NB4 (cell line): ENCODE results near the gene NAA80.

Experiments
- DNase-seq: peaks from one replicate; pipeline ENCODE4 v3.0.0; 2010; ENCODE audit warnings: low read depth
- H3K4me3 ChIP-seq: one replicate; pipeline ENCODE4 v1.5.1; 2011; ENCODE audit warnings: mild to moderate bottlenecking, low read depth, low read length, moderate library complexity
- MYC ChIP-seq: IDR thresholded peaks from 2 replicates; pipeline ENCODE4 v1.6.1; 2011; ENCODE audit warnings: low read depth, low read length
- POLR2A ChIP-seq: IDR thresholded peaks from 2 replicates; pipeline ENCODE4 v1.6.1; 2011; ENCODE audit warnings: mild to moderate bottlenecking; ENCODE audit not compliant: insufficient read length; ENCODE audit errors: extremely low read depth
- TF ChIP-seq, protein P1 (sequence below): IDR thresholded peaks from 2 replicates; pipeline ENCODE4 v1.6.1; 2011; ENCODE audit warnings: low read depth, low read length
- TF ChIP-seq, protein P2 (sequence below): IDR thresholded peaks from one replicate; pipeline ENCODE4 v1.5.1; 2012; ENCODE audit warnings: low read depth, low read length

NAA80 gene

DNA sequence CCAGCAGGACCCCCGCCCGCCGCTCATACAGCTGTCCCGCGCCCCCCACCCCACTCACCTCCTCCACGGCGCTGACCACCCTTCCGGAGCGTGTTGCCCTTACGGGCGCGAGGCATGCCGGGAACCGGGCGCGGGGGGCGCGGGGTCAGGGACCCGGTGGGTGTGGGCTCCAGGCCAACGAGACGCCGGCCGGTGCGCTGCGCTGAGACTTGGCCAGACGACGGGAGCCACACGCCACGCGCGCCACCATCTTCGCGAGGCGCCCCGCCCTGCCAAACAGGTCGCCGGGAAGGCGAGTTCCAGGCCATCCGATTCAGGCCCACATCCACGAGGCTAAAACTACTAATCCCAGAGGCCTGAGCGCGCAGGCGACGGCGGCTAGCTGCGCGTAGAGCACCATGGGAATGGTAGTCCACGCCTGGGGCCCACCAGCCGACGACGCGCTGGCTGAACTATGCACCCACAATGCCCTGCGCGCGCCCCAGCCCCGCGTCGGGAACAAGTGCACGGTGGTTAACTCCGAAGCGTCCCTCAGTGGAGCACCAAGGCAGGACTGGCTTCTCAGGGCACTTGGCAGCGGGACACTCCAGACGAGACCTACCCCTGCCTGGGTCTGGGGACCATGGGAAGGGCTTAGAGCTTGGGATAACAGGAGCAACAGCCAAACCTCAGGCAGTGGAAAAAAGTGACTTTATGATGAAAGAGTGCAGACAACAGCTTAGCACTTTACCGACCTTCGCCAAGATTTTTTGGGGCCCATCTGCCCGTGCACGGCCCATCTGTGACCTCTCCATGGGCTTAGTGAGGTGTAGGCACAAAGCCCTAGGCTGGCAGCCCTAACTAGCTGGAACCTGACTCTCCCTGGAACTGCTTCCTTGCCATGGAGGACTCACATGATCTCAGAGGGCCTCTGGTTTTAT, 6.8 kb downstream of the NAA80 start, which contains the start of gene IFRD2:
Gene IFRD2, minus strand, starts transcription at position 271 of the 920 bp plus-strand sequence. Its CDS starts 155 bp downstream, at position 116.
- peak within 1 kb of the TSS; percentile 98 for H3K4me3 ChIP-seq
- DNase-seq, result peak; percentile 99
- TF ChIP-seq POLR2A (peak; percentile 62), MYC (peak; percentile 96)
- TF ChIP-seq, protein P1, sequence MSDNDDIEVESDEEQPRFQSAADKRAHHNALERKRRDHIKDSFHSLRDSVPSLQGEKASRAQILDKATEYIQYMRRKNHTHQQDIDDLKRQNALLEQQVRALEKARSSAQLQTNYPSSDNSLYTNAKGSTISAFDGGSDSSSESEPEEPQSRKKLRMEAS, result peak; percentile 88
- TF ChIP-seq, protein P2, sequence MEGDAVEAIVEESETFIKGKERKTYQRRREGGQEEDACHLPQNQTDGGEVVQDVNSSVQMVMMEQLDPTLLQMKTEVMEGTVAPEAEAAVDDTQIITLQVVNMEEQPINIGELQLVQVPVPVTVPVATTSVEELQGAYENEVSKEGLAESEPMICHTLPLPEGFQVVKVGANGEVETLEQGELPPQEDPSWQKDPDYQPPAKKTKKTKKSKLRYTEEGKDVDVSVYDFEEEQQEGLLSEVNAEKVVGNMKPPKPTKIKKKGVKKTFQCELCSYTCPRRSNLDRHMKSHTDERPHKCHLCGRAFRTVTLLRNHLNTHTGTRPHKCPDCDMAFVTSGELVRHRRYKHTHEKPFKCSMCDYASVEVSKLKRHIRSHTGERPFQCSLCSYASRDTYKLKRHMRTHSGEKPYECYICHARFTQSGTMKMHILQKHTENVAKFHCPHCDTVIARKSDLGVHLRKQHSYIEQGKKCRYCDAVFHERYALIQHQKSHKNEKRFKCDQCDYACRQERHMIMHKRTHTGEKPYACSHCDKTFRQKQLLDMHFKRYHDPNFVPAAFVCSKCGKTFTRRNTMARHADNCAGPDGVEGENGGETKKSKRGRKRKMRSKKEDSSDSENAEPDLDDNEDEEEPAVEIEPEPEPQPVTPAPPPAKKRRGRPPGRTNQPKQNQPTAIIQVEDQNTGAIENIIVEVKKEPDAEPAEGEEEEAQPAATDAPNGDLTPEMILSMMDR, result no peak

DNA sequence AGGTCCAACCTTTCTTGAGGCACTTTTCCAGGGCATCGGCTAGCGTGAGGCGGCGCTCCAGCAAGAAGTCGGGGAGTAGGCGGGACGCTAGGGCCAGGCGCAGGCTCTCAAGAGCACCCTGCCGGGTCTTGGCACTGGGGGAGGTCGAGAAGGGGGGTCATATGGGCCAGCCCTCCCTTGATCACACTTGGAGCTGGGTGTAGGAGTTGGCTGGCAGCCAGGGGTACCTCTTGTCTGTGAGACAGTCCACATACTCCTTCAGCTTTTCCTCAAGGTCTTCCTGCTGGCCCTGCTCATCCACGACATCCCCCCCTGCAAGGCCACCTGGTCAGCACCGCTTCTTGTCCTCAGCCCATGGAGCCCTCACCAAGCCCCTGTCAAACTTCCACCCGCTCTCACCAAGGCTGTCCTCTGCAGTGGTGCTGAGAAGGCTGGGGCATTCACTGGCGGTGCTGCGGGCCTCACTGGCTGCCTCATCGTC, 9.0 kb downstream of the NAA80 start:
- TF ChIP-seq POLR2A (no peak), MYC (no peak)
- TF ChIP-seq, protein P2, result no peak
- TF ChIP-seq, protein P1, result no peak
- DNase-seq, result no peak
- no peak overlapping the region for H3K4me3 ChIP-seq

DNA sequence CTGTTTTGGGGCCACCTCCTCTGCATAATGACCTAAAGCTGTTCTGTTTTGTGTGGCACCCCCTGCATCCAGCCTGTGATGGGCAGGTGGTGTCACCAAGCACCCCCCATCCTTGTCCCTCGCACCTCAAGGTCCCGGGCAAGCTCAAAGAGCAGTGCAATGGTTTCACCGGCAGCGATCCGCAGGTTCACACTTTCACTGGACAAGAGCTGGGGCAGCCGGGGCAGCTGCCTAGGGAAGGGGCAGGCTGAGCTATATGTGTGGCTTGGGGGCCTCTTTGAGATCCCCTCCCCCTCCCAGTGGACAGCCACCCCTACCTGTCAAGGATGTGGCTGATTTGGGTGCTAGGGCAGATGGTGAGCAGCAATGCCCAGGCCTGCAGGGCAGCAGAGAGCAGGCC, 10.1 kb downstream of the NAA80 start:
- H3K4me3 ChIP-seq, result no peak overlapping the region
- TF ChIP-seq MYC, result no peak
- TF ChIP-seq, protein P2, result no peak
- TF ChIP-seq, protein P1, result no peak
- no peak for DNase-seq

DNA sequence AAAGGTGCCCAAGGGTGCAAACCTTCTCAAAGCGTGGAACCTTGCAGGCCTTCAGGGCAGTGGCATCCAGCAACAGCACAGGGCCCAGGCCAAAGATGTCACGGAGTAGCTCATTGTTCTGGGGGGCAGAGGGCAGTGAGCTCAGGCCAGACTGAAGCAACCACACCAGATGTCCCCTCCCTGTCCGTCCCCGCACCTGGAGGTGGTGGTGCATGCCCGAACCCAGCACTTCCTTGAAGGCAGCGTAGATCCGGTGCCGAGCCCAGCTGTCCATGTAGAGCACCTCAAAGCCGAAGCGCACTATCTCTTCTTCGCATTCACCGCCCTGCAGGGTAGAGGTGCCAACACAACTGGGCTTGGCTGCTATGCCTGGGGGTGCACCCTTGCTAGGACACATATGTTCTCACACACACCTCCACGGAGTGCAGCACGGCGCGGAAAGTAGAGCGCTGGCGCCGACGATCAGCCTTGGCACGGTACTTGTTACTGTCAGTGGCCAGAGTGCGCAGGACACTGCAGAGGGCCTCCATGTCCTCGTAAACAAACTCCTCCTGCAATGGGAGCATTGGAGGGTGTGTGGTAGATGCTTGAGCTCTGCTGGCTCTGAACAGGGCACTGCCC, 10.7 kb downstream of the NAA80 start:
- TF ChIP-seq, protein P1, result no peak
- TF ChIP-seq POLR2A, result no peak
- TF ChIP-seq, protein P2, result no peak
- TF ChIP-seq MYC, result no peak
- DNase-seq, result no peak
- no peak overlapping the region for H3K4me3 ChIP-seq

DNA sequence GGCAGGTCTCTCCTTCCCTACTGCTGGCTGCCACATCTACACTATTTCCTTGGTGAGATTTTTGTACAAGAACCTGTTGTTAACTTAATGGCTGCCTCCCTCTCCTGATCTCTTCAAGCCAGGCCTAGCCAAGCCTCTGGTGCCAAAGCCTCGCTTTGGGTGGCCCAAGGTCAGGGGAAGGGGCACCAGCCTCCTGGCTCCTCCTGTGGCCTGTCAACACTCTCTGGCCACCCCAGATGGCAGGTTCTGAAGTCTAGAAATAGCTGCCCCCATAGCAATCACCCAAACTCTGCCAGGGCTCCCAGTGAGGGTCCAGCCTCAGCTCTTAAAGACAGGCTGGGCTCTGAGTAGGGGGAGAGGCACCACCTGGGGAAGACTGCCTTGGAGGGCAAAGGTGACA, 11.9 kb downstream of the NAA80 start:
- DNase-seq, result no peak
- no peak overlapping the region for H3K4me3 ChIP-seq
- TF ChIP-seq POLR2A, result no peak
- no peak for TF ChIP-seq MYC
- TF ChIP-seq, protein P2, result no peak
- TF ChIP-seq, protein P1, result no peak
